Measurements from ENCODE around the gene SERPINA5.
"Not testable (repeated sequence)": the region's sequence is repeated elsewhere in the genome, so short reads cannot be mapped to it uniquely, and the experiment has no call there.

SERPINA5 gene

DNA sequence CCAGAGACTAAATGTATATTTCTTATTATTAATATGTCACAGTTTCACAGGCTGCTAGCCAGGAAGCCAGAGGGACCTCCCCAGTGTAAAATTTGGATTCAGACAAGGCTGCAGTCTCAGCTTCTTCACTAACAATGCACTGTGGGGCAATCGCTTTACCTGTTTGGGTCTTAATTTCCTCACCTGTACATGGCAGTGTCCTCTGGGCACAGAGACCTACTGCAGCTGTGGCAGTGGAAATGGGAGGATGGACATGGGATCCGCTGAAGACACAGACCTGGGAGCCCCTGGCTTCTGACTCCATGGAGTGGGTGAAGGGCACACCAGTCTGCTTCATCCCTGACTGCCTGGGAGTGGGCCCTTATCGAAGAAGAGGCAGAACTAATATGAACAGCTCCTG lies 6.9 kb upstream of the SERPINA5 start:
- no peak overlapping the region for H2BK15ac ChIP-seq (ENCODE audit: low read depth, poor library complexity, severe bottlenecking)
- no peak overlapping the region for H3K18ac ChIP-seq (ENCODE audit: low read depth in 1 of 2, low read length in 2 of 2)
- DNase-seq = no peak
- no peak overlapping the region for H3K14ac ChIP-seq (ENCODE audit: low read length in 2 of 2)
- no peak overlapping the region for H3K4ac ChIP-seq (ENCODE audit: low read depth in 1 of 2, low read length in 2 of 2)
- no peak overlapping the region for H4K8ac ChIP-seq (ENCODE audit: low read length)
- H3K27me3 ChIP-seq (ENCODE audit: control insufficient read depth in 1 of 2, insufficient read depth in 1 of 2, low read length in 2 of 2) = peaks cover 4 to 23% of the 10 kb centered on the region in 2 experiments
- H3K36me3 ChIP-seq (ENCODE audit: control insufficient read depth in 1 of 2, insufficient read depth in 2 of 2, low read depth in 1 of 2, low read length in 2 of 2) = no peaks in the 10 kb centered on the region
- no peak overlapping the region for H3K4me3 ChIP-seq (ENCODE audit: insufficient read depth in 1 of 2, low read depth in 1 of 2, low read length in 2 of 2)
- no peak overlapping the region for H3K4me2 ChIP-seq (ENCODE audit: low read length, poor library complexity, severe bottlenecking)
- H3K79me1 ChIP-seq (replicated peaks; ENCODE audit: low read length, poor library complexity, severe bottlenecking) = no peaks in the 10 kb centered on the region
- no peaks in the 10 kb centered on the region for H3K9me3 ChIP-seq (ENCODE audit: control insufficient read depth, low read length)
- H2BK5ac ChIP-seq (ENCODE audit: low read depth, low read length, poor library complexity, severe bottlenecking) = no peak overlapping the region
- H4K91ac ChIP-seq (ENCODE audit: low read length) = no peak overlapping the region
- no peak overlapping the region for H3K9ac ChIP-seq (ENCODE audit: low read length)
- H2BK120ac ChIP-seq (ENCODE audit: low read depth, low read length) = no peak overlapping the region
- H3K27ac ChIP-seq (ENCODE audit: low read length, poor library complexity, severe bottlenecking) = no peak overlapping the region
- H3K23ac ChIP-seq (ENCODE audit: low read length in 2 of 2) = no peak overlapping the region
- 87% methylated on average over 3 of the region's 3 CpGs for WGBS
- H2AFZ ChIP-seq (ENCODE audit: low read depth, low read length) = no peak overlapping the region
- H2AK5ac ChIP-seq (ENCODE audit: low read length, severe bottlenecking) = no peak overlapping the region
- no peak overlapping the region for H2BK12ac ChIP-seq (ENCODE audit: low read length in 2 of 2)
- no peaks in the 10 kb centered on the region for H3K4me1 ChIP-seq (ENCODE audit: control insufficient read depth, insufficient read depth, low read depth, low read length)

DNA sequence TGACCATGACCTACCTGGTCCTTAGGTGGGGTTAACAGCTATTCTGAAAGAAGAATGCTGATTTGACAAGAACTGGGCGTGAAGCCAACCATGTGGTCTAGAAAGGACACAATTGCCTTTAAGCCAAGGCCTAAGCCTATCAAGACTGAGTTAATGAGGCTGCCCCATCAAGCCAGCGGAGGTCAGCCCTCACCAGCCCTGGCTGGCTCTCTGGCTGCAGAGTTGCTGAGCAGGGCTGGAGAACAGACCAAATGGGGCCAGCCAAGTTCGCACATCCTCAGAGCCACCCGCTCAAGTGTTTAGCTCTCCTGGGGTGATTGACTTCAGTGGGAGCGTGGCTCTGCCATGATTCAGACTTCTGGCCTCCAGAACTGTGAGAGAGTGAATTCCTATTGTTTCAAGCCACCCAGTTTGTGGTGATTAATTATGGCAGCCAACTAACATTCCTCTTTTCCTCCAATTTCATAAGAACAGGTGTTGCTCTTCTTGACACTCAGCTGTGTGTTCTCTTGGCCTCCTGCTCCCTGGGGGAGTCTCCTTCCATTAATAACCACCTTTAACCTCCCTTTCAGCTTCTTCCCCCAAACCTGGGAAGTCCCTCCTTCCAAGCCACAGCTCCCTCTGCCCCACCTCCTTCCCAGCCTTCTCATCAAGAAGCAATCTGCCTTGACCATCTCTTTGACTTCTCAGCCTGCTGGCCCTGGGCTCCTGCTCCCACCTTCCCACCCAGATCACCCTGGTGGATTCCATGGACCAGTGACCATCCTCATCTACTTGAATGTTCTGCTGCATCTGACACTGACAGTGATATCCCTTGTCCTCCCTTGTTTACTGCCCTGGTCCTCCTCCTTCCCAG lies 5.3 kb upstream of the SERPINA5 start:
- Histone ChIP-seq H2BK5ac (ENCODE audit: low read depth, low read length, poor library complexity, severe bottlenecking) (no peak overlapping the region), H3K27me3 (ENCODE audit: control insufficient read depth in 1 of 2, insufficient read depth in 1 of 2, low read length in 2 of 2) (peaks cover 4 to 18% of the 10 kb centered on the region in 2 experiments), H3K14ac (ENCODE audit: low read length in 2 of 2) (no peak overlapping the region), H2BK120ac (ENCODE audit: low read depth, low read length) (no peak overlapping the region), H2BK15ac (ENCODE audit: low read depth, poor library complexity, severe bottlenecking) (no peak overlapping the region), H2AK5ac (ENCODE audit: low read length, severe bottlenecking) (no peak overlapping the region), H3K79me1 (replicated peaks; ENCODE audit: low read length, poor library complexity, severe bottlenecking) (no peaks in the 10 kb centered on the region), H3K18ac (ENCODE audit: low read depth in 1 of 2, low read length in 2 of 2) (no peak overlapping the region), H3K4me3 (ENCODE audit: insufficient read depth in 1 of 2, low read depth in 1 of 2, low read length in 2 of 2) (no peak overlapping the region), H4K91ac (ENCODE audit: low read length) (no peak overlapping the region), H3K4me2 (ENCODE audit: low read length, poor library complexity, severe bottlenecking) (no peak overlapping the region), H2BK12ac (ENCODE audit: low read length in 2 of 2) (no peak overlapping the region), H2AFZ (ENCODE audit: low read depth, low read length) (no peak overlapping the region), H3K27ac (ENCODE audit: low read length, poor library complexity, severe bottlenecking) (no peak overlapping the region), H3K23ac (ENCODE audit: low read length in 2 of 2) (no peak overlapping the region), H4K8ac (ENCODE audit: low read length) (no peak overlapping the region), H3K4ac (ENCODE audit: low read depth in 1 of 2, low read length in 2 of 2) (no peak overlapping the region), H3K4me1 (ENCODE audit: control insufficient read depth, insufficient read depth, low read depth, low read length) (no peaks in the 10 kb centered on the region), H3K9ac (ENCODE audit: low read length) (no peak overlapping the region), H3K36me3 (ENCODE audit: control insufficient read depth in 1 of 2, insufficient read depth in 2 of 2, low read depth in 1 of 2, low read length in 2 of 2) (no peaks in the 10 kb centered on the region), H3K9me3 (ENCODE audit: control insufficient read depth, low read length) (no peaks in the 10 kb centered on the region)
- 54% methylated on average over 5 of the region's 5 CpGs for WGBS
- no peak for DNase-seq

DNA sequence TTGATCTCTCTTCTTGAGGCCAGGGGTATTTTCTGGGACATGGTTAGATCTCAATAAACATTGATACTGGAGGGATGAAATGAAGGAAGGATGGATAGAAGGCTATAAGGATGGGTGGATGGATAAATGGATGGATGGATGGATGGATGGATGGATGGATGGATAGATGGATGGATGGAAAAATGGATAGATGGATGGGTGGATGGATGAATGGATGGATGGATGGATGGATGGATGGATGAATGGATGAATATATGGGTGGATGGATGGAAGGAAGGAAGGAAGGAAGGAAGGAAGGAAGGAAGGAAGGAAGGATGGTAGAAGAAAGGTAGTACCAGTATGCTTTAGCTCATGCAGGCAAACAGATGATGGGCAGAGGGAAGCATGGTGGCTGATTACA lies 3.8 kb upstream of the SERPINA5 start:
- not testable (repeated sequence) for H3K4ac ChIP-seq (ENCODE audit: low read depth in 1 of 2, low read length in 2 of 2); H2BK15ac ChIP-seq (ENCODE audit: low read depth, poor library complexity, severe bottlenecking); H3K4me1 ChIP-seq (ENCODE audit: control insufficient read depth, insufficient read depth, low read depth, low read length); H4K91ac ChIP-seq (ENCODE audit: low read length); H3K18ac ChIP-seq (ENCODE audit: low read depth in 1 of 2, low read length in 2 of 2); H3K9ac ChIP-seq (ENCODE audit: low read length); H2AFZ ChIP-seq (ENCODE audit: low read depth, low read length); H2BK12ac ChIP-seq (ENCODE audit: low read length in 2 of 2); H3K79me1 ChIP-seq (replicated peaks; ENCODE audit: low read length, poor library complexity, severe bottlenecking); H3K4me3 ChIP-seq (ENCODE audit: insufficient read depth in 1 of 2, low read depth in 1 of 2, low read length in 2 of 2); H4K8ac ChIP-seq (ENCODE audit: low read length); H3K23ac ChIP-seq (ENCODE audit: low read length in 2 of 2); DNase-seq; H2BK120ac ChIP-seq (ENCODE audit: low read depth, low read length); H3K14ac ChIP-seq (ENCODE audit: low read length in 2 of 2); H3K36me3 ChIP-seq (ENCODE audit: control insufficient read depth in 1 of 2, insufficient read depth in 2 of 2, low read depth in 1 of 2, low read length in 2 of 2); H3K9me3 ChIP-seq (ENCODE audit: control insufficient read depth, low read length); H3K27ac ChIP-seq (ENCODE audit: low read length, poor library complexity, severe bottlenecking); H2AK5ac ChIP-seq (ENCODE audit: low read length, severe bottlenecking); H3K4me2 ChIP-seq (ENCODE audit: low read length, poor library complexity, severe bottlenecking); H2BK5ac ChIP-seq (ENCODE audit: low read depth, low read length, poor library complexity, severe bottlenecking)
- H3K27me3 ChIP-seq (ENCODE audit: control insufficient read depth in 1 of 2, insufficient read depth in 1 of 2, low read length in 2 of 2) = peaks cover 4 to 21% of the 10 kb centered on the region in 2 experiments

DNA sequence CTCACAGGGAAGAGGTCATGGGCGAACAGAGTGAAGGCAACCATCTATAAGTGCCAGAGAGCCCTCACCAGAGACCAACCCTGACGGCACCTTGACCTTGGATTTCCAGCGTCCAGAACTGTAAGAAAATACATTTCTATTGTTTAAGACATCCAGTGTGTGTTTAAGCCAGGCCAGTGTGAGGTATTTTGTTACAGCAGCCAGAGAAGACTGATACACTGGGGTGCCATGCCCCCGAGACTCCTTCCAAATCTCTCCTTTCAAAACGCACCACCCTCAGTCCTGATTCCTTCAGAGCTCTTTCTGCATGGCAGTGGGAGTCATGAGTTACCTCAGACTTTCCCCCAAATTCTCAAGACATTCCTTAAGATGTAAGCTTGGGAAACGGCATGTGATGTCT lies 2.5 kb upstream of the SERPINA5 start:
- Histone ChIP-seq H3K4ac (ENCODE audit: low read depth in 1 of 2, low read length in 2 of 2) (no peak overlapping the region), H3K79me1 (replicated peaks; ENCODE audit: low read length, poor library complexity, severe bottlenecking) (no peaks in the 10 kb centered on the region), H3K14ac (ENCODE audit: low read length in 2 of 2) (no peak overlapping the region), H4K8ac (ENCODE audit: low read length) (no peak overlapping the region), H2AFZ (ENCODE audit: low read depth, low read length) (no peak overlapping the region), H3K9me3 (ENCODE audit: control insufficient read depth, low read length) (no peaks in the 10 kb centered on the region), H3K36me3 (ENCODE audit: control insufficient read depth in 1 of 2, insufficient read depth in 2 of 2, low read depth in 1 of 2, low read length in 2 of 2) (no peaks in the 10 kb centered on the region), H3K27ac (ENCODE audit: low read length, poor library complexity, severe bottlenecking) (no peak overlapping the region), H2BK15ac (ENCODE audit: low read depth, poor library complexity, severe bottlenecking) (no peak overlapping the region), H3K27me3 (ENCODE audit: control insufficient read depth in 1 of 2, insufficient read depth in 1 of 2, low read length in 2 of 2) (peaks cover 4 to 31% of the 10 kb centered on the region in 2 experiments), H2BK120ac (ENCODE audit: low read depth, low read length) (no peak overlapping the region), H2BK5ac (ENCODE audit: low read depth, low read length, poor library complexity, severe bottlenecking) (no peak overlapping the region), H2BK12ac (ENCODE audit: low read length in 2 of 2) (no peak overlapping the region), H4K91ac (ENCODE audit: low read length) (no peak overlapping the region), H3K18ac (ENCODE audit: low read depth in 1 of 2, low read length in 2 of 2) (no peak overlapping the region), H3K4me3 (ENCODE audit: insufficient read depth in 1 of 2, low read depth in 1 of 2, low read length in 2 of 2) (no peak overlapping the region), H3K9ac (ENCODE audit: low read length) (no peak overlapping the region), H3K4me2 (ENCODE audit: low read length, poor library complexity, severe bottlenecking) (no peak overlapping the region), H3K23ac (ENCODE audit: low read length in 2 of 2) (no peak overlapping the region), H2AK5ac (ENCODE audit: low read length, severe bottlenecking) (no peak overlapping the region), H3K4me1 (ENCODE audit: control insufficient read depth, insufficient read depth, low read depth, low read length) (no peaks in the 10 kb centered on the region)
- no peak for DNase-seq
- WGBS = 73% methylated on average over 5 of the region's 6 CpGs
